Measurements from ENCODE around the gene TDRD15.
A peak's percentile ranks its signal among the peaks of the same experiment; 100 is the strongest.
"Not testable (repeated sequence)": the region's sequence is repeated elsewhere in the genome, so short reads cannot be mapped to it uniquely, and the experiment has no call there.

TDRD15 gene

GRCh38 chr2:21123473-21124393, at the start of gene TDRD15:
Gene TDRD15, plus strand, starts transcription at chr2:21123968. Its CDS starts 13,500 bp downstream, at chr2:21137468.
- no peak for DNase-seq

GRCh38 chr2:21078296-21078695, 45.5 kb upstream of the TDRD15 start:
- DNase-seq, result no peak

- no peak for DNase-seq
Observed at GRCh38 chr2:21083482-21083881, 40.3 kb upstream of the TDRD15 start.

- no peak for DNase-seq
Observed at GRCh38 chr2:21084401-21084800, 39.4 kb upstream of the TDRD15 start.

- no peak for DNase-seq
Observed at GRCh38 chr2:21092308-21092869, 31.4 kb upstream of the TDRD15 start.

- DNase-seq, result no peak
Observed at GRCh38 chr2:21095178-21095577, 28.6 kb upstream of the TDRD15 start.

GRCh38 chr2:21095714-21096113, 28.1 kb upstream of the TDRD15 start:
- no peak for DNase-seq

- DNase-seq, result no peak
Observed at GRCh38 chr2:21096458-21096857, 27.3 kb upstream of the TDRD15 start.

- no peak for DNase-seq
Observed at GRCh38 chr2:21097331-21097730, 26.4 kb upstream of the TDRD15 start.

GRCh38 chr2:21098294-21098693, 25.5 kb upstream of the TDRD15 start:
- no peak for DNase-seq

- DNase-seq, result no peak
Observed at GRCh38 chr2:21099281-21099907, 24.4 kb upstream of the TDRD15 start.

- not testable (repeated sequence) for DNase-seq
Observed at GRCh38 chr2:21101514-21102155, 22.1 kb upstream of the TDRD15 start.

- DNase-seq, result no peak
Observed at GRCh38 chr2:21102356-21102755, 21.4 kb upstream of the TDRD15 start.

- DNase-seq, result no peak
Observed at GRCh38 chr2:21103274-21103891, 20.4 kb upstream of the TDRD15 start.

GRCh38 chr2:21104030-21104660, 19.6 kb upstream of the TDRD15 start:
- no peak for DNase-seq

GRCh38 chr2:21111012-21111411, 12.8 kb upstream of the TDRD15 start:
- DNase-seq, result no peak

- no peak for DNase-seq
Observed at GRCh38 chr2:21117688-21118087, 6.1 kb upstream of the TDRD15 start.

GRCh38 chr2:21118302-21118920, 5.4 kb upstream of the TDRD15 start:
- DNase-seq, result peak; percentile 27

- no peak for DNase-seq
Observed at GRCh38 chr2:21131861-21132260, 8.1 kb downstream of the TDRD15 start.

- DNase-seq, result no peak
Observed at GRCh38 chr2:21135585-21135984, 11.8 kb downstream of the TDRD15 start.

GRCh38 chr2:21142149-21142548, 18.4 kb downstream of the TDRD15 start:
- no peak for DNase-seq

GRCh38 chr2:21146638-21147037, 22.9 kb downstream of the TDRD15 start:
- no peak for DNase-seq
